ENCODE data around the gene NOL4L.

NOL4L gene

GRCh38 chr20:32521780-32522525 is 63.2 kb downstream of the NOL4L start:
- DNase-seq: peak; percentile 83

DNA sequence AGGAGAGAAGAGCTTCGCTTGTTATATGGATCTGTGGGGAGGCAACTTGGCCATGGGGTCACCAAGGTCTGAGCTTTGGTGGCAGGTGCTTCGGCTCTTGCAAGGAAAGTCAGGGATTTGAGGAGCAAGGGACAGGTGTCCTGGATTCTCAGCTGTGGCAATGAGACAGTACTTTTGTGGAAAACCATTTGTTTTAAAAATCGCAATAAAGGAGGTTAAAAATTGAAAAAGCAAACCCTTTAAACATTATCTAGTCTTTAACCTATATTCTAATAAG is 64.3 kb downstream of the NOL4L start:
- DNase-seq: no peak

GRCh38 chr20:32519381-32519730 is 65.8 kb downstream of the NOL4L start:
- DNase-seq: no peak

DNA sequence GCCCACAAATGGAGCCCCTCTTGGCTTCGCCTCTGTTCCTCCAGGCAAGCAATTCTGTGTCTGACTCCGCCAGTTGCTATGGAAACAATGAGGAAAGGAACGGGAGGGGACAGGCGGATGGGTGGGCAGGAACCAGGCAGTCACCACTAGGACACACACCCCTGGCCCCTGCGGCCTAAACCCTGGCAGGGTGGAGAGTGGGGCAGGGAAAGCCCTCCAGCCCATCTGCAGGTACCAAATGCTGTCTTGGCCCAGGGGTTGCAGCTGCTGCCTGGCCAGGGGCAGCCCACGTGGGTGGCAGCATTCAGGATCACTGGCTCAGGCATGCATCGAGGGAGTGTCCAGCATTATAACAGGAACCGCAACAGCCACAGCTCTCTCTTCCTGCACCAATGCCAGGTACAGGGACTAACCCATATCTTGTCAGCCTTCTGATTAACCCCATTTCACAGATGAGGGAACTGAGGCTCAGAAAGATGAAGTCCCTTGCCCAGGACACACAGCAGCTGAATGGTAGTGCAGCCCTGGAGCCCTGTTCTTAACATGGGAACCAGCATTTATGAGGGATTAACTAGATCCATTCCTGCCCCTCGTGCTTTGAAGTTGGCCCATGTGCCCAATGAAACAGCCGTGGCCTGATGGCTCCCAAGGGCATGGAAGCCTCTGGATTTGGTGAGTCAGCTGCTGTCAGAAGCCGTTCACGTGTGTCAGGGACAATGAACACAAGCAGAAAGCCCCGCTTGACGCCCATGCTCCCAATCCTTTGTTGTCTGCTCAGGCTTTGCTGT is 66.3 kb downstream of the NOL4L start:
- DNase-seq: no peak

DNA sequence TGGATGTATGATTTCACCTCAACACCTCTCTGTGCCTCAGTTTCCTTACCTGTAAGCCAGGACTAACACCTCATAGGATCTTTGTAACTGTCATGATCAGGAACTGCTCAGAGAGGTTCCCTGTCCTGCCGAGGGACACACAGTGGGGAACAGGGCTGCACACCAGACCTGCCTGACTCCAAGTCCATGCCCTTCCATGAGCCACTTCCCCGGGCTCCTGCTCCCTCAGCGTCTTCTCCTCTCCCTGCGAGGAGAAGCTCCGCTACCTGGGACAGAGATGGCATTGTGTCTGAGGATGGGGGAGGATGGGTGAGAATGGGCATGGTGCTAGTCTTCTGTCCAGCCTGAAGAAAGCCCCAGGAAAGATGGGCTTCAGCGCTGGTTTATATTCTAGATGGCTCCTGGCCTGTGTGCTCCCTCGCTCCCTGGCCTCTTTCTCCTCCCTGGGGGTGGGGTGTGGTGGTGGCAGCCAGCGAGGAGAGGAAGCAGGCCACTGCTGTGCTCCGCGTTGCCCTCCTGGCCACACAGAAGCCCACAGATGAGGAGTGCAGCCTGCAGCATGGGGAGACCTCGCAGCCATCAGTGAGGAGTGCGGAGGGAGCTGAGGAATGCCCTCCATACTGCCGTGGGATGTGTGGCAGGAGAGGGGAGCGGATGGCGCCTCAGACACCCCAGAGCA is 67.1 kb downstream of the NOL4L start:
- no peak for DNase-seq

DNA sequence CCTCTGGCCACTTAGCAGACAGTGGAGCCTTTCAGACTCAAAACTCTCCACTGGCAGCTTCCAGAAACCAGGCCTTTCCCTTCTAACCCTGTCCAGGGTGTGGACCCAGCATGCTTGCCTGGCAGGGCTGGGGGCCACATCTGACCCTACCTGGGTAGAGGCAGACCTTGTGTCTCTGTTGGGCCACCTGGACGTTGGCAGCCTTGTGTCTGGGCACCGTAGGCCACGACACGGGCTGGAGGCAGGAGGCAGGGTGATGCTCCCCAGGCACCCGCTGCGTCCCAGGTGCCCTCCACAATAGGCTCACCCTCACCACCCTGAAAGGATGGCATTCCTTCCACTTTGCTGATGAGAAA is 67.6 kb downstream of the NOL4L start:
- DNase-seq: no peak

DNA sequence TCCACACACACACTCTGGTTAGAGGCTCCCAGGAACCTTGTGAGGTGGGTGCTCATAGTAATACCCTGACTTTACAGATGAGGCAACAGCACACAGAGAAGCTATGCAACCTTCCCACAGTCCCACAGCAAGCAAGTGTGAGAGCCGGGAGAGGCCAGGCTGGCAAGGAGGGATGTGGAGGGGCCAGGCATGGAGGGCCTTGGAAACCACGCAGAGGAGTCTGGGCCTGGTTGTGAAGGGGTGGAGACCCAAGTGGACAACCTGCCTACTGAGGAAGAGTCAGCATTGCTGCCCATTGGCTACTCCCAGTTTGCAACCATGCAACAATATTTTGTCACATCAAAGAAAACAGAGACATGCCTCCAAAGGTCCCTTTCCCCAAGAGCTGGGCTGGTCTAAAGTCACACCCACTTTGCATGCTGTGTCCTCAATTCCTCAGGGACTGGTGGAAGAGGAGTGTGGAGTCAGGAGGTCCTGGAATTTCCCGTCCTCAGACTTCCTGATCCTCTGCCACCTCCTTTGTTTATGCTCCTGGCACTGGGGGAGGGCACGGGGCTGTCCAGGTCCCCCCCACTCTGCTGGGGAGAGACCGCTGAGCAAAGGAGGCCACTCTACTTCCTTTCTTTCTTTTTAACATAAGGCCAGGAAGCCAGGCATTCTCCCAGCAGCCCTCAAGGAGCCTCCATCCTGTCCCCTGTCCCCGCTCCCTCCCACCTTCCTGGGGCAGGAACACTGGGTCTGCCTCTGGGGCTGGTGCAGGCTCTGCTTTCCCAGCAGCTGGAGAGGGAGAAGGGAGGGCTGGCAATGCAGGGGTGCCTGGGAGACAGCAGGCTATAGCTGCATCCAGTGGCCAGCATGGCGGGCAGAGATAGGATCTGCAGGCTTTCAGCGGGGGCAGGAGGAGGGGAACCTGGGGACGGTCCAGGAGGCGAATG is 68.3 kb downstream of the NOL4L start:
- no peak for DNase-seq

GRCh38 chr20:32515631-32516101 is 69.5 kb downstream of the NOL4L start:
- no peak for DNase-seq

DNA sequence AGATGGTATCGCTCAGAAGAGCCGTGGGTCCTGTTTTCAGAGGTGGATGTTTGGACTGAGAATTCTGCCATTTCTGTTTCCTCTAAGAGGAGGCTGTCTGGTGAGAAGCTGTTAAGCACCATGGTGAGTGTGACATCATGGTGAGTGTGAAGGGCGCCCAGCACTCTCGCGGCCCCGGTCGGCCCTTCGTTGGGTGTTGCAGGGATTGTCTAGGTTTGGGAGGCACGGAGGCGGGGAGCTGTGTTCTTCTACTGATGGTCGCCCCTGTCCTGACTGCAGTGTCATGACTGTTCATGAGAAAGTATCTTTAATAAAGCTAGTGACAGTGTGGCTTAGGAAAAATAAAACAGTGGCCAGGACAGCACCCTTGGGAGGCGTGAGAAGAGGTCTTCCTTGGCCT is 70.4 kb downstream of the NOL4L start:
- DNase-seq: no peak

DNA sequence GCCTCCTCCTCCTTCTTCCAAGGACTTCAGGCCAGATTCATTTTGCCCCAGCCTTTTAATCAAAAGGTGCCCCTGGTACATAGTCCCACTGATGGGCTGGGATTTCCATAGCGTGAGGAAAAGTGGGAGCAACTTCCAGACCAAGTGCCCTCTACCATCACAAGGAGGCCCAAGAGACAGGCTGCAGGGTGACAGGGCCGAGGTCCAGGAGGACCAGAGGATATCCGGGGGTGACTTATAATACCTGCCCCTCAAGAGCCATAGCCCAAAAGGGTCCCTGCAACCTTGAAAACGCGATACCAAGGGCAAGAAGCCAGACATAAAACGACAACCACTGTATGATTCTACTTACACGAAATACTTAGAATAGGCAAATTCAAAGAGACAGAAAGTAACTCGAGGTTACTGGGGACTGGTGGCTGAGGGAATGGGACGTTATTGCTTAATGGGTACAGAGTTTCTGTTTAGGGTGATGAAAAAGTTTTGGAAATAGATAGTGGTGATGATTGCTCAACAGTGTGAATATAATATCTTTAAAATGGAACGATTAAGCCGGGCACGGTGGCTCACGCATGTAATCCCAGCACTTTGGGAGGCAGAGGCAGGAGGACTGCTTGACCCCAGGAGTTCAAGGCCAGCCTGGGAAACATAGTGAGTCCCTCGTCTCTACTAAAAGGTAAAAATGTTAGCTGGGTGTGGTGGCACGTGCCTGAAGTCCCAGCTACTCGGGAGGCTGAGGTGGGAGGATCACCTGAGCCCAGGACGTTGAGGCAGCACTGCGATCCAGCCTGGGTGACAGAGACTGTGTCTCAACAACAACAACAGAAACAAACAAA is 71.9 kb downstream of the NOL4L start:
- DNase-seq: no peak

DNA sequence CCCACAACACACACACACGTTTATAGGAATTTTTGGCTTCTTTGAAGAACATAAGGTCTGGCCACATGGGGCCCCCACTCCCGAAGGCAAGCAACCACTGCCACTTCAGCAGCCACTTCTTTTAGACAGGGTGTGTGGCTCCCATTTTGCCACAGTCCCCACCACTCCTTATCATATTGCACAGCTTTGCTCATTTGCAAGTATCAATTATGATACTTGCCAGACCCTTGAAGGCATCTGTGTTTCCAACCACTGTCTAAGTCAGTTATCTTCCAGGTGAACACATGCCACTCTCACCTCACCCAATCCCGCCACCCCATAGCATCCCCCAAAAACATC is 73.1 kb downstream of the NOL4L start:
- DNase-seq: no peak

GRCh38 chr20:32511358-32512046 is 73.6 kb downstream of the NOL4L start:
- no peak for DNase-seq

- no peak for DNase-seq
Observed at GRCh38 chr20:32510601-32511357, 74.4 kb downstream of the NOL4L start.

- no peak for DNase-seq
Observed at GRCh38 chr20:32510120-32510600, 75.0 kb downstream of the NOL4L start.

DNA sequence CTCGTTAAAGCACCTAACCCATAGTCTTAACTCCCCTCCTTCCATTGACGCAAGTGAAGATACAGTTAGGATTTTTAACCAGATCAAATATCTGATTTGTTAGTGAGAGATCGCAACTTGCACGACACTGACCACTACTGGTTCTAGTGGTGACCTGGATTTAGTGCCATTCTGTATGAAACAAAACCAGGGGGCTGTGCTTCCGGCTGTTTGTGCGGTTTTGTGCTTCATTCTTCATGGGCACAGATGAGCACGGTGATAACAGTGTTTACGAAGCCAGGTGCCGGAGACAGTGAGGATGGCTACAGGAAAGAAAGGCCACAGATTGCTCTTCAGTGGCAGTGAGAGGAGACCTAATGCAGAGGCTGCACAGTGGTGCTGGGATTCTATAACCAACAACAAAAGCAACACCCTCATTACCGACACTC is 75.5 kb downstream of the NOL4L start:
- no peak for DNase-seq

DNA sequence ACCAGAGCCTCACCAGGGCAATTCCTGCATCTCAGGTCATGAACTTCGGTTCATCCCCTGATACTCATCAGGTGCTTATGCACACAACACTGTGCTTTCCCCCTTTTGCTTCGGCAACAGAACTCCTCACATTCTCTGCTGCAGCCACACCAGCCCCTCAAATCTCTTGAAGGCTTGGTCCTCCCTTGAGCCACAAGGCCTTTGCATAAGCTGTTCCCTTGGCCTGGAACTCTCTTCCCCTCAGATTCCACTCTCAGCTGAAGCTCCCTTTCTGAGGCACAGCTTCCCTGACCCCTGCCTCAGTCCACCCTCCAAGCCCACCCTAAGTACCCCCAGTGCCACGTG is 76.4 kb downstream of the NOL4L start:
- DNase-seq: no peak

DNA sequence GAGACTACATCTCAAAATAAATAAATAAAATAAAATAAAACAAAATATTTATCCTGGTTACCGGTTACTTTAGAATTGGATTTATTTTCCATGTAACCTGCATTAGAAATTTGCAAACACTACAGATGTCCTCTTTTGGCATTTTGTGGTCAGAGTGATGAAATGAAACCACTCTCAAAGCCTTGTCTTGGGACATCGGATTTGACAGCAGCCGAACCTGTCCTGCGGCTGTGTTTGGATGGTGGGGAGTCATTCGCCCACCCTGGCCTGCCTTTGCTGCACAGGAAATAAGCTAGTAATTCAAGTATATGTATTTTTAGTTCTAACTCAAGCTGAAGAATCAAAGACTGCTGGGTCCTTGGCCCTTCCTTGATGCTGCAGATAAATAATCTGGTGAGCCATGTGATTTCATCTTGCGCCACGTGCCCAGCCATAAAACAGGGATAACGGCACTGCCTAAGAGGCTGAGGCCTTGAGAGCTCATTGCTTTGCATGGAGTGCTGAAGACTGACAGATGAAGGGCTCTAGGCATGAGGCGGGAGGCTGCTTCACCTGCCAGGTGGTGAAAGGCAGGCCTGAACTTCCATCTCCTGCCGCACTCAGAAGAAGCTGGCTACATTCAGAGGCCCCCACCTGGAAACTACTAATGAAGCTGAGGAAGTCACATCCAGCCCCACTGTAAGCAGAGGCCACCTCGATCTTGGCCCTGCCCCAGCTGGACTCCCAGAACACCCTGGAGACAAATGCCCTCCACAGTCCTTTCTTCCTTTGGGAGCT is 76.9 kb downstream of the NOL4L start:
- no peak for DNase-seq

DNA sequence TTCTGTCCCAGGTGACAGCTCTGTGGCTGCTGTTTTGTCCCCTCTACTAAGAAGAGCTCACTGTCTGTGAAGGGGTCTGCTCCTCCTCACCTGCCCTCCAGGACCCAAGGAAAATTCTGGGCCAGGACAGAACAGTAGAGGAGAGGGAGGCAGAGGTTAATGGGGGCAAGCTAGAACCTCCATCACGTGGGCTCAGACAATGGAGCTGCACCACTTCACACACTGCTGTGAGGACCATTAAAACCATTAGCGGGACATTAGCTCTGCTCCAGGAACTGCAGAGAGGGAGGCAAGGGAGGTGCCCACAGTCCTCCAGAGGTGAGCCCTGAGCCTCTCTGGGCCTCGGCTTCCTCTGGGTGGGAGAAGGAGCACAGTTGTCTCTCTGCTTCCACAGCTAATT is 78.4 kb downstream of the NOL4L start:
- DNase-seq: no peak

DNA sequence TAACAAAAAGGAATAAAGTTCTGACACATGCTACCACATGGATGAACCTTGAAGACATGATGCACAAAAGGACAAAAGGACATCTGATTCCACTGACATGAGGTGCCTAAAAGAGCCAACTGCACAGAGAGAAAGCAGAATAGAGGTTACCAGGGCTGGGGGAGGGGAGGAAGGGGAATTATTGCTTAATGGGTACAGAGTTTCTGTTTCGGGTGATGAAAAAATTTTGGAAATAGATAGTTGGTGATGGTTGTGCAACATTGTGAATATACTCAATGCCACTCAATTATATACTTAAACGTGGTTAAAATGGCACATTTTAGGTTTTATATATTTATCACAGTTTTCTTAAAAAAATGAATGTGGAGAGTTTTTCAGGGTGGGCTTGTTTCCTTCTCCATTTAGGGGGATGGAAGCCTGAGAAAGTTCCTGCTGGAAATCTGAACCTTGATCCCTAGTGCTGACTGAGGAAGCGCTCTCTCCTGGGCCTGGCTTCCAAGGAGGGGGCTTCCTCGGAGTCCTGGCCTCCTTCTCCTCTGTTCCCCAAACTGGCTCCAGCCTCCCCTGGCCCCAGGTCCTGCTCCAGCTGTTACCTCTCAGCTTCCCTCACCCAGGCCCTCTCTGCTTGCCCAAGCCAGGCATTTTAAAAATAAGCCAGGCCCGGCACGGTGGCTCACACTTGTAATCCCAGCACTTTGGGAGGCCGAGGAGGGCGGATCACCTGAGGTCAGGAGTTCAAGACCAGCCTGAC is 79.2 kb downstream of the NOL4L start:
- DNase-seq: no peak

All from 8988T (cell line).